NOMO-1 (cell line): ENCODE data around the gene UBE2D3.

Experiments used
- DNase-seq, 2 experiments: peaks; one replicate each; lab custom pipeline; 2025; ENCODE audit not compliant: unreplicated experiment in 2 of 2; lab: John Stamatoyannopoulos, UW

UBE2D3 gene

GRCh38 chr4:102758241-102759160 is 68.8 kb downstream of the UBE2D3 start:
- DNase-seq: peak; percentile 17 to 81

GRCh38 chr4:102757681-102758080 is 69.7 kb downstream of the UBE2D3 start:
- no peak for DNase-seq

- DNase-seq: no peak
These were observed 73.3 kb downstream of the UBE2D3 start for GRCh38 chr4:102754044-102754443.

GRCh38 chr4:102751941-102752340 is 75.4 kb downstream of the UBE2D3 start:
- no peak for DNase-seq
